GM13977 (cell line): ENCODE data around the gene DPYSL5.

Experiments used
- DNase-seq: peaks from one replicate; pipeline ENCODE4 v3.0.0; 2012; ENCODE audit warnings: low spot score
- CTCF ChIP-seq: IDR thresholded peaks from 2 replicates; pipeline ENCODE4 v1.5.1; 2012; ENCODE audit warnings: mild to moderate bottlenecking, control low read depth; ENCODE audit not compliant: insufficient read depth; ENCODE audit errors: extremely low read depth, missing control alignments
- in situ Hi-C: fragments of 300-500 bp; cut with MboI; formaldehyde crosslinking; loops from one replicate; pipeline ENCODE4 v1.12.0; 2022; ENCODE audit warnings: low sequenced_read_pairs, low pct_unique_long_range_greater_than_20kb, mixed read lengths, inconsistent platforms; ENCODE audit not compliant: unreplicated experiment

DPYSL5 gene

GRCh38 chr2:26889796-26890195, 41.9 kb downstream of the DPYSL5 start:
- TF ChIP-seq CTCF, result no peak
- in situ Hi-C loops, result no loop called here

GRCh38 chr2:26890341-26891000, 42.5 kb downstream of the DPYSL5 start:
- in situ Hi-C loops, result no loop called here
- no peak for TF ChIP-seq CTCF
- no peak for DNase-seq

More at GRCh38 chr2:26889796-26890195, 41.9 kb downstream of the DPYSL5 start:
- DNase-seq, result no peak

GRCh38 chr2:26892133-26892532, 44.2 kb downstream of the DPYSL5 start:
- TF ChIP-seq CTCF, result no peak
- no peak for DNase-seq
- in situ Hi-C loops, result no loop called here

- no peak for DNase-seq
- TF ChIP-seq CTCF, result no peak
- in situ Hi-C loops, result no loop called here
These were observed 45.1 kb downstream of the DPYSL5 start for GRCh38 chr2:26892922-26893524.

- in situ Hi-C loops, result no loop called here
- DNase-seq, result no peak
- TF ChIP-seq CTCF, result no peak
These were observed 46.2 kb downstream of the DPYSL5 start for GRCh38 chr2:26894136-26894535.

GRCh38 chr2:26897807-26898479, 50.0 kb downstream of the DPYSL5 start:
- TF ChIP-seq CTCF, result no peak

More at GRCh38 chr2:26897807-26898479, 50.0 kb downstream of the DPYSL5 start:
- no peak for DNase-seq
- in situ Hi-C loops, result no loop called here
